ENCODE data around the gene TMEM255B. TPM values are rescaled to one million over a fixed set of nuclear protein-coding genes. Genes with fewer than 3 reads are reported as not detected.
A peak's percentile ranks its signal among the peaks of the same experiment; 100 is the strongest.

Gene TMEM255B
- total and polyA plus RNA-seq, 4 experiments from 2014 or later, result 0.07 to 1.00 (median 0.90) TPM; not detected in 1

DNA sequence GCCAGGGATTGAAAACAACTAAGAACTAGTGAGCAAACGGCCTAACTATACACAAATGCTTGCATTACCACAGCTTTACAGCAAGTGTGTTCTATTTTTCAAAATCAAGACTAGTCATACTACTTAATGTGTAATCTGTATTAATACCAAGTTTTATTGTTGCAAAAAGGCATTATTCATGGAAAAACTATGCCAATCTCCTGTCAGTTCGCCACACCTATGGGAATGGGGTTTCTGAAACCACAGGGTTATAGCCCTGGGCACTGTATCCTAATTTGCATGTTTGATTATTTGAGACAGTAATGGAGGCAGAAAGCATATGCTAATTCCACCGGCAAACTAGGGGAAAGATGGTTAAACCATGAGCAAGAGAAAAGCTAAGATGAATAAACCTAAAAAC is 90.5 kb downstream of the TMEM255B start:
- no peak overlapping the region for H3K27ac Mint-ChIP-seq
- Histone ChIP-seq H3K4me3 (ENCODE audit: low read length in 2 of 2) (no peak overlapping the region), H3K4me1 (ENCODE audit: insufficient read depth, low read length) (peaks cover 36% of the 10 kb centered on the region), H3K36me3 (ENCODE audit: insufficient read depth, low read length) (no peaks in the 10 kb centered on the region), H3K27ac (ENCODE audit: low read depth, low read length) (no peak overlapping the region), H3K27me3 (ENCODE audit: insufficient read depth, low read length) (no peaks in the 10 kb centered on the region), H3K9me3 (ENCODE audit: control insufficient read depth in 1 of 2, low read length in 2 of 2) (no peaks in the 10 kb centered on the region)
- peaks cover 19 to 46% (median 31%) of the 10 kb centered on the region in 4 donors for H3K4me1 Mint-ChIP-seq
- ChIA-PET CTCF (ENCODE audit: partially characterized antibody) (no interaction called here), POLR2A (ENCODE audit: partially characterized antibody) (interaction anchor here (1.3 kb wide), 1 partner anchor 10 kb away, joined by 3 read pairs; no protein-coding TSS in a partner anchor)
- DNase-seq, result no peak
- no peak overlapping the region for H3K4me3 Mint-ChIP-seq
- H3K9me3 Mint-ChIP-seq, result peaks cover 0 to 2% (median 0%) of the 10 kb centered on the region in 8 donors
- intact Hi-C loops (cut with micrococcal nuclease), result no loop called here
- no peaks in the 10 kb centered on the region for H3K36me3 Mint-ChIP-seq
- peaks cover 0 to under 1% of the 10 kb centered on the region in 2 donors for H3K27me3 Mint-ChIP-seq

DNA sequence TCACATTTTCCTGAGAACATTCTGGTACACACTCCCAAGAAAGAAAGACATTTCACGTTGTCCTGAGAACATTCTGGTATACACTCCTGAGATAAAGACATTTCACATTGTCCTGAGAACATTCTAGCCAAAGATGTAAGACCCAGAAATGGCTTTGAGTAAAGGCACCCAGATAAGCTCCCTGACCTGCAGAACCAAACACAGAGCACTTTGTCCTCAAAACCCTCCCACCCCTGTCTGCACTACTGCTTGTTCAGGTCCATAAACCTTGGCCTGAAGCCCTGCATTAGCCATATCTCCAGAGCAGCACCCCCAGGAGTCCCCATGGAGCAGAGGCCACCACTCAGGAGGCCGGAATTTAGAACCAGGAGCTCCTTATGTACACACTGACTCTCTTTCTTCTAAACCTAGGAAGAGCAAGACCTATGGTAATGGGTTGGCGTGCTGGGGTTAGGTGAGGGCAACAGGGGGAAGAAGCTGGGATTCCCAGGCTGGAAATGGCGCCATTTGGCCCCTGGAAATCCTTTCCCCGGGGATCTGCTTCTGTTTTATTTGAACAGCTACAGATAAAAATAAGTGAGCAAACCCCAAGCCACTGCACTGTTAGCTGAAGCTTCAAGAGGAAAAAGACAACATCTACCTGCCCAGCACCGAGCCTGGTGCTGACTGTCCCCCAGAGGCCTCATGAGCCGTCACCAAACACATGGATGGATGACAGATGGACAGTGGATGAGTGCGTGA is 91.1 kb downstream of the TMEM255B start:
- Histone ChIP-seq H3K9me3 (ENCODE audit: control insufficient read depth in 1 of 2, low read length in 2 of 2) (no peaks in the 10 kb centered on the region), H3K36me3 (ENCODE audit: insufficient read depth, low read length) (no peaks in the 10 kb centered on the region), H3K4me3 (ENCODE audit: low read length in 2 of 2) (no peak overlapping the region), H3K27ac (ENCODE audit: low read depth, low read length) (no peak overlapping the region), H3K27me3 (ENCODE audit: insufficient read depth, low read length) (no peaks in the 10 kb centered on the region), H3K4me1 (ENCODE audit: insufficient read depth, low read length) (peaks cover 35% of the 10 kb centered on the region)
- Mint-ChIP-seq H3K4me3 (no peak overlapping the region), H3K27me3 (peaks cover 0 to 3% of the 10 kb centered on the region in 2 donors), H3K4me1 (peaks cover 20 to 46% (median 32%) of the 10 kb centered on the region in 4 donors), H3K27ac (no peak overlapping the region), H3K9me3 (peaks cover 0 to 2% (median 0%) of the 10 kb centered on the region in 8 donors), H3K36me3 (no peaks in the 10 kb centered on the region)
- intact Hi-C loops (cut with micrococcal nuclease), result no loop called here
- ChIA-PET CTCF (ENCODE audit: partially characterized antibody) (no interaction called here), POLR2A (ENCODE audit: partially characterized antibody) (interaction anchor here (1.3 kb wide), 1 partner anchor 10 kb away, joined by 3 read pairs; no protein-coding TSS in a partner anchor)
- no peak for DNase-seq

DNA sequence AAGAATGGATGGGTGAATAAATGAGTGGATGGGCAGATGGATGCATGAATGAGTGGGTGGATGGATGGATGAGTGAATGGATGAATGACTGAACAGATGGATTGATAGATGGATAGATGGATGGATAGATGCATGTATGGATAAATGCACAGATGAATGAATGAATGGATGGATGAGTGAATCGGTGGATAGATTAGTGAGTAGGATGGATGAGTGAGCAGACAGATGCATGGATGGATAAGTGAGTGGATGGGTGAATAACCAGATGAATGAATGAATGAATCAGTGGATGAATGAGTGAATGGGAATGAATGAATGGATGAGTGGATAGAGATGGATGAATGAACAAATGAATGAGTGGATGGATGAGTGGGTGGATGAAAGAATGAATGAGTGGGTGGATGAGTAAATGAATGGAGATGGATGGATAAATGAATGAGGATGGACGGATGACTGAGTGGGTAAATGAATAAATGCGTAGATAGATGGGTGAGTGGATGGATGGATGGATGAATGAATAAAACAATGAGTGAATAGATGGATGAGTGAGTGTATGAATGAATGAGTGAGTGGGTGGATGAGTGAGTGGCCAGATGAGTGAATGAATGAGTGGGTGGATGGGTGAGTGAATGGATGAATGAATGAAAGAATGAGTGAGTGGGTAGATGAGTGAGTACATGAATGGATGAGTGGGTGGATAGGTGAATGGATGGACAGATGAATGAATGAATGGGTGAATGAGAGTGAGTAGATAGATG is 91.9 kb downstream of the TMEM255B start:
- DNase-seq, result no peak
- no peaks in the 10 kb centered on the region for H3K36me3 ChIP-seq (ENCODE audit: insufficient read depth, low read length)
- ChIA-PET POLR2A (ENCODE audit: partially characterized antibody) (interaction anchor here (1.3 kb wide), 1 partner anchor 11 kb away, joined by 3 read pairs; no protein-coding TSS in a partner anchor), CTCF (ENCODE audit: partially characterized antibody) (no interaction called here)
- intact Hi-C loops (cut with micrococcal nuclease), result no loop called here
- peaks cover 0 to 3% of the 10 kb centered on the region in 2 donors for H3K27me3 Mint-ChIP-seq
- H3K9me3 ChIP-seq (ENCODE audit: control insufficient read depth in 1 of 2, low read length in 2 of 2), result no peaks in the 10 kb centered on the region
- H3K27ac ChIP-seq (ENCODE audit: low read depth, low read length), result no peak overlapping the region
- H3K9me3 Mint-ChIP-seq, result peaks cover 0 to 2% (median 0%) of the 10 kb centered on the region in 8 donors
- no peaks in the 10 kb centered on the region for H3K36me3 Mint-ChIP-seq
- H3K27me3 ChIP-seq (ENCODE audit: insufficient read depth, low read length), result no peaks in the 10 kb centered on the region
- H3K4me3 Mint-ChIP-seq, result no peak overlapping the region
- H3K27ac Mint-ChIP-seq, result no peak overlapping the region
- peaks cover 16 to 39% (median 26%) of the 10 kb centered on the region in 4 donors for H3K4me1 Mint-ChIP-seq
- H3K4me1 ChIP-seq (ENCODE audit: insufficient read depth, low read length), result peaks cover 28% of the 10 kb centered on the region
- H3K4me3 ChIP-seq (ENCODE audit: low read length in 2 of 2), result no peak overlapping the region

DNA sequence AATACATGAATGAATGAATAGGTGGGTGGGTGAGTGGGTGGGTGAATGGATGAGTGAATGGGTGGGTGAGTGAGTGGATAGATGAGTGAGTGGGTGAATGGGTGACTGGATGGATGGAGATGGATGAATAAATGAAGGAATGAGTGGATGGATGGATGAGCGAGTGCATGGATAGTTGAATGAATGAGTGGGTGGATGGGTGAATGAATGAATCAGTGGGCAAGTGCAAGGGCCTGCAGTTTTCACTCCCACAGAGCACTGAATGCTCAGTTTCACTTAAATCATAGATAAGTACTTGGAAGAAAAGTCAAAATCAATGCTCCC is 92.4 kb downstream of the TMEM255B start:
- Mint-ChIP-seq H3K9me3 (peaks cover 0 to 2% (median 0%) of the 10 kb centered on the region in 8 donors), H3K36me3 (no peaks in the 10 kb centered on the region), H3K27ac (no peak overlapping the region), H3K27me3 (peaks cover 0 to 3% of the 10 kb centered on the region in 2 donors), H3K4me3 (no peak overlapping the region), H3K4me1 (peaks cover 12 to 34% (median 21%) of the 10 kb centered on the region in 4 donors)
- intact Hi-C loops (cut with micrococcal nuclease), result no loop called here
- POLR2A ChIA-PET (ENCODE audit: partially characterized antibody), result no interaction called here
- no peaks in the 10 kb centered on the region for H3K36me3 ChIP-seq (ENCODE audit: insufficient read depth, low read length)
- DNase-seq, result no peak
- H3K4me3 ChIP-seq (ENCODE audit: low read length in 2 of 2), result no peak overlapping the region
- H3K9me3 ChIP-seq (ENCODE audit: control insufficient read depth in 1 of 2, low read length in 2 of 2), result no peaks in the 10 kb centered on the region
- peaks cover 23% of the 10 kb centered on the region for H3K4me1 ChIP-seq (ENCODE audit: insufficient read depth, low read length)
- H3K27me3 ChIP-seq (ENCODE audit: insufficient read depth, low read length), result no peaks in the 10 kb centered on the region
- CTCF ChIA-PET (ENCODE audit: partially characterized antibody), result no interaction called here
- H3K27ac ChIP-seq (ENCODE audit: low read depth, low read length), result no peak overlapping the region

DNA sequence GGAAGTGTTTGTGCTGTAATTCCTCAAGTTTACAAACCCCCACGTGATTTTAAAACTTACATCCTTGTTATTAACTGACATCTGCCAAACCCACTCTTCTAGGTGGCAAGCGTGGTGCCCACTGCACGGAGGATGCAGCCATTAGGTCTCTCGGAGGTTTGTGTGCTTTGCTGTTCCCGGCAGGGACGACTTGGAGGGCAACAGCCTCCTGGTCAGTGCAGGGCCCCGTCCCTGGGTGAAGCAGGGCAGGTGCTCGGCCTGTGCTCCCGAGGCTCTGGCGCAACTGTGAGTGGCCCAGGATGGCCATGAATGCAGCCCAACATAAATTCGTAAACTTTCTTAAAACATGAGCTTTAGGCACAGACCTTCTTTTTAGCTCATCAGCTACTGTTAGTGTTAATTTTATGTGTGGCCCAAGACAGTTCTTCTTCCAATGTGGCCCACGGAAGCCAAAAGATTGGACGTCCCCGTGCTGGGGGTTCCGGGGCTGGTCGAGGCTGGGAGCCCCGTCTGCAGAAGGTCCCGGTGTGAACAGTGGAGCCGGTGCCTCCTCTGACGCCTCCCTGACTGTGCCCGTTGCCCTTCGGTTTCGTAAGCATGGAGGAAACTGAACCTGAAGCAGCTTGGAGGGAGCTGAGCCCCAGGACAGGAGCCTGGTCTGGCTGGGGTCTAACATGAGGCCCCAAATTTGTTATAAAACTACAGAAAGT is 93.0 kb downstream of the TMEM255B start:
- Histone ChIP-seq H3K27ac (ENCODE audit: low read depth, low read length) (no peak overlapping the region), H3K36me3 (ENCODE audit: insufficient read depth, low read length) (no peaks in the 10 kb centered on the region), H3K4me3 (ENCODE audit: low read length in 2 of 2) (no peak overlapping the region), H3K9me3 (ENCODE audit: control insufficient read depth in 1 of 2, low read length in 2 of 2) (no peaks in the 10 kb centered on the region), H3K4me1 (ENCODE audit: insufficient read depth, low read length) (peaks cover 17% of the 10 kb centered on the region), H3K27me3 (ENCODE audit: insufficient read depth, low read length) (no peaks in the 10 kb centered on the region)
- no peak overlapping the region for H3K27ac Mint-ChIP-seq
- H3K4me1 Mint-ChIP-seq, result peaks cover 8 to 28% (median 16%) of the 10 kb centered on the region in 4 donors
- H3K4me3 Mint-ChIP-seq, result no peak overlapping the region
- DNase-seq, result no peak
- intact Hi-C loops (cut with micrococcal nuclease), result no loop called here
- ChIA-PET CTCF (ENCODE audit: partially characterized antibody) (no interaction called here), POLR2A (ENCODE audit: partially characterized antibody) (no interaction called here)
- H3K36me3 Mint-ChIP-seq, result no peaks in the 10 kb centered on the region
- peaks cover 0 to 3% of the 10 kb centered on the region in 2 donors for H3K27me3 Mint-ChIP-seq
- peaks cover 0 to 2% (median 0%) of the 10 kb centered on the region in 8 donors for H3K9me3 Mint-ChIP-seq

DNA sequence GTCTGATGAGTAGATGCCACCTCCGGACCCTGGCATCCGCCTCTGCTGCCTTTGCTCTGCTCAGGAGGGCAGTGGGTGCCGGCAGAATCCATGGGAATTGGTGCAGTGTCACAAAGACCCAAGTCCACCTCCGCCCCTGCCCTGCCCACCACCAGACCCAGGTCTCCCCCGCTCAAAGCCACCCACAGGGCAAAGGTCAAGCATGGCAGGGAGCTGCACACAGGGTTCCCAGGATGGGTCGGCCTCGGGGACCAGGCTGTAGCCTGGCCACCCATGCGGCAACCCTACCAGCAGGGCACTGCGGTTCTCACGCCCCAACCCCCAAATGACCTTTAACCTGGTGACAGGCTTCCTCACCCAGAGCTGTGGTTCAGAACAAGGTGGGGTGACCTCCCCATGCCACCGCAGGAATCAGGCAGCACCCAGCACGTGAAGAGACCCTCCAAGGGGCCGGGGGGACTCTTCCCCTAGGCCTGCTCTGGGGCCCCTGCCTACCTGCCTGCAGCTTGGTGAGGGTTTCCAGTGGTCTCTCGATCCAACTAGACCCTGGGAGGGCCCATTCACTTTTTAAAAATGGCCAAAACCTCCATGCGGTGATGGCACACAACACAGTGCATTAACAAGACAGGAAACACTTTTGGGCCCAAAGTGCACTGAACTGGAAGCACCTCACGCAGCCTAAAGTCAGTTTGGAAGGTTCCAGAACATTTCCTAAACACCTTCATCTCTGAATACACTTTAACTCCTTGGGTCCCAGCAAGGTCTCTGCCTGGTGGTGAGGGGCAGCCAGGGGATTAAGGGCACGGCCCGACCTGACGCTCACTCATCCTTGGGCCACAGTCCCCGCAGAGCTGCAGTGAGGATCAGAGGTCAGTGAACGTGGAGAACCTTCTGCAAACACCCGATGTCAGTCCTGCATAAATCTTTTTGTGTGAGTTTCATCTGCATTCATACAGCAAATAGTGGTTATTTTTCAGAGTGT is 93.8 kb downstream of the TMEM255B start:
- H3K27me3 Mint-ChIP-seq, result peaks cover 0 to 3% of the 10 kb centered on the region in 2 donors
- ChIA-PET CTCF (ENCODE audit: partially characterized antibody) (no interaction called here), POLR2A (ENCODE audit: partially characterized antibody) (no interaction called here)
- H3K27ac ChIP-seq (ENCODE audit: low read depth, low read length), result no peak overlapping the region
- H3K4me1 ChIP-seq (ENCODE audit: insufficient read depth, low read length), result peaks cover 14% of the 10 kb centered on the region
- peaks cover 8 to 20% (median 12%) of the 10 kb centered on the region in 4 donors for H3K4me1 Mint-ChIP-seq
- H3K36me3 Mint-ChIP-seq, result no peaks in the 10 kb centered on the region
- peak overlapping the region in 1 of 7 donors; percentile 19 for H3K27ac Mint-ChIP-seq
- H3K36me3 ChIP-seq (ENCODE audit: insufficient read depth, low read length), result no peaks in the 10 kb centered on the region
- peaks cover 0 to 2% (median 0%) of the 10 kb centered on the region in 8 donors for H3K9me3 Mint-ChIP-seq
- H3K9me3 ChIP-seq (ENCODE audit: control insufficient read depth in 1 of 2, low read length in 2 of 2), result no peaks in the 10 kb centered on the region
- H3K27me3 ChIP-seq (ENCODE audit: insufficient read depth, low read length), result no peaks in the 10 kb centered on the region
- DNase-seq, result no peak
- H3K4me3 Mint-ChIP-seq, result no peak overlapping the region
- no peak overlapping the region for H3K4me3 ChIP-seq (ENCODE audit: low read length in 2 of 2)
- intact Hi-C loops (cut with micrococcal nuclease), result no loop called here

Measured in CD4-positive, alpha-beta memory T cell (primary cell).